Stimulated activated CD8-positive, alpha-beta memory T cell treated with anti-CD3 and anti-CD28 coated beads, Interleukin-2, amount 100 ng/mL, for 1 hour (primary cell): ENCODE measurements around the gene IRS1.
"Not testable (repeated sequence)": the region's sequence is repeated elsewhere in the genome, so short reads cannot be mapped to it uniquely, and the experiment has no call there.

ENCODE experiments used
- DNase-seq, 2 donors: peaks; one replicate each; pipeline ENCODE4 v3.0.0-alpha.2; 2020; ENCODE audit warnings: low read depth in 2 of 2

The IRS1 gene, protein sequence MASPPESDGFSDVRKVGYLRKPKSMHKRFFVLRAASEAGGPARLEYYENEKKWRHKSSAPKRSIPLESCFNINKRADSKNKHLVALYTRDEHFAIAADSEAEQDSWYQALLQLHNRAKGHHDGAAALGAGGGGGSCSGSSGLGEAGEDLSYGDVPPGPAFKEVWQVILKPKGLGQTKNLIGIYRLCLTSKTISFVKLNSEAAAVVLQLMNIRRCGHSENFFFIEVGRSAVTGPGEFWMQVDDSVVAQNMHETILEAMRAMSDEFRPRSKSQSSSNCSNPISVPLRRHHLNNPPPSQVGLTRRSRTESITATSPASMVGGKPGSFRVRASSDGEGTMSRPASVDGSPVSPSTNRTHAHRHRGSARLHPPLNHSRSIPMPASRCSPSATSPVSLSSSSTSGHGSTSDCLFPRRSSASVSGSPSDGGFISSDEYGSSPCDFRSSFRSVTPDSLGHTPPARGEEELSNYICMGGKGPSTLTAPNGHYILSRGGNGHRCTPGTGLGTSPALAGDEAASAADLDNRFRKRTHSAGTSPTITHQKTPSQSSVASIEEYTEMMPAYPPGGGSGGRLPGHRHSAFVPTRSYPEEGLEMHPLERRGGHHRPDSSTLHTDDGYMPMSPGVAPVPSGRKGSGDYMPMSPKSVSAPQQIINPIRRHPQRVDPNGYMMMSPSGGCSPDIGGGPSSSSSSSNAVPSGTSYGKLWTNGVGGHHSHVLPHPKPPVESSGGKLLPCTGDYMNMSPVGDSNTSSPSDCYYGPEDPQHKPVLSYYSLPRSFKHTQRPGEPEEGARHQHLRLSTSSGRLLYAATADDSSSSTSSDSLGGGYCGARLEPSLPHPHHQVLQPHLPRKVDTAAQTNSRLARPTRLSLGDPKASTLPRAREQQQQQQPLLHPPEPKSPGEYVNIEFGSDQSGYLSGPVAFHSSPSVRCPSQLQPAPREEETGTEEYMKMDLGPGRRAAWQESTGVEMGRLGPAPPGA (N-terminal part only)

DNA sequence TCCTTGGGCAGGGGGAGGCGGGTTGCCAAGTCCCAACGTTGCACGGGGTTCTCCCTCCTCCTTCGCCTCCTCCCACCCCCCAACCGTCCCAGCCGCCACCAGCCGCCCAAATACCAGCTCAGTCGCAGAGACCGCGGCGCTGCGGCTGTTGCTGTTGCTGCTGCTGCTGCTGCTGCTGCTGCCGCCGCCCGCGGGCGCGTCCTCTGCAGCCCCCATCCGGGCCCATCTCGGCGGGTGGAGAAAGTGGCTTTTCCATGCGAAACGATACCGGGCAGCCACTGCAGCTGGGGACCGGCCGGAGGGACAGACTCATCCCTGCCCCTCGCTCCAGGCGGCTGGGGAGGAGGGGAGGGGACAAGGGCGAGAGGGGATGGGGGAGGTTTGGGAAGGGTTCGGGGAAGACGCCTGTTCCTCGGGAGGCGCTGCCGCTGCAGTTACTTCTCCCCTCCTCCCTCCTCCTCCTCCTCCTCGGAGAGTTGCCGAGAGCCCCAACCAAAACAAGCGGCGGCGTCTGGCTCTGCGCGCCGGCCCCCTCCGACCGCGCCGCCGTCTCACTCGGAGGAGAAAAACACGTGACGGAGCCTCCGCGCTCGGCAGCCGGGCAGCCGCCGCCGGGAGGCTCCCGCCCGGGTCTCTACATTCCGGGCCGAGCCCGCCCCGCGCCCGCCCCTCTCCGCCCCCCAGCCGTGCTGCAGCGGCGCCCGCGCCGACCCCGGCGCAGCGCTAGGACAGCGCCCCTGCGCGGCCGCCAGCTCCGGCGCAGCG is at the start of gene IRS1:
Gene IRS1 (minus strand): TSS at position 610 of the 765 bp plus-strand sequence. CDS start 1,082 bp downstream, outside the sequence.
- no peak for DNase-seq

DNA sequence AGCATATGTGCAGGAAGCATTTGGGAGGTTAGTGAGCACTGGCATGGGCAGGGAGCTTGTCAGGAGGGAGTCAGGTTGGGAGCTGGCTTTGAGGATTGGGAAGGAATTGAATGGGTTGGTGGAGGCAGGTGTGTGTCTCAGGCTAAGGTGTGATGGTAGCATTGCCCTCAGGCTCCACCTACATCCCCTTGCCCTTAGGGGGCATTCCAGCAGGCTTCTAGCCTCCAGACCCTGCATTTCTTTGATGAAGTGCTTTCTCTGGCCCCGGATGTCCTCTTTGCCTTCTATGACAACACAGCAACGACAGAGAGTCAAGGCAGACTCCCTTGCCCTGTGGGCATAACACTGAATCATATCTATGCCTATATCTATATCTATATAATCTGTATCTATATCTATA is 49.7 kb upstream of the IRS1 start:
- no peak for DNase-seq

DNA sequence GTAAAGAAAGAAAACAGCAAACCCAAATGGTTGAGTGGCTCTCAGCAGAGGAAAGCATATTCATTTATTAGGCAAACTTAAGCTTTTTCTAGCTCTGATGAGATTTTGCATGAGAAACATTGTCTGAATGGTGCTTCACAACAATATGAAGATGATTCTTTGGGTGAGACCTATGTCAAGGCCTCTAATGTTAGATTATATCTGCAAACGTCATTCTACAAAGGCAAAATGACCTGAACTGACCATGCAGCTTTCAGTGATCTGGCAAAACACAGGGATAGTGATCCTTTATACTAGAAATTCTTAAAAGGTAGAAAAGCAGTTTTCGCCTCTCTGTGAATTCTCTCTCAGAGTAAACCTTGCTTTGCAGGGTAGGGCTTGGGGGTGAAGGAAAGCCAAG is 47.9 kb upstream of the IRS1 start:
- no peak for DNase-seq

DNA sequence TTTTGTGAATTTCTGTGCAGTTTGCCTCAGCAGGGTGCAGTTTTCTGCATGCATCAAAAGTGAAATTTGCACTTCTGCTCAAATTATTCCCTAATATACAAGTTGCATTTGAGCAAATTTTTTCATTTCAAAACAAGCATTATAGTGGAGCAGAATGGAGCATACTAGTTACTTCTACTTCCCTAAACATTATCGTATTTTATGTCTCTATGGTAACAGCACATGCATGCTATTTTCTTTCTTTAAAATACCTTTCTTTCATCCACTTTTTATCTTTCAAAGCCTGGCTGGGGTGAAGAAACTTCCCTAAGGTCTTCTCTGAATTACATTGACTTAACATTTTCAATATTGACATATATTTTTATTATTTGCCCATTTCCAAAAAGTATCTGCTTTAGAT is 47.5 kb upstream of the IRS1 start:
- DNase-seq: no peak

DNA sequence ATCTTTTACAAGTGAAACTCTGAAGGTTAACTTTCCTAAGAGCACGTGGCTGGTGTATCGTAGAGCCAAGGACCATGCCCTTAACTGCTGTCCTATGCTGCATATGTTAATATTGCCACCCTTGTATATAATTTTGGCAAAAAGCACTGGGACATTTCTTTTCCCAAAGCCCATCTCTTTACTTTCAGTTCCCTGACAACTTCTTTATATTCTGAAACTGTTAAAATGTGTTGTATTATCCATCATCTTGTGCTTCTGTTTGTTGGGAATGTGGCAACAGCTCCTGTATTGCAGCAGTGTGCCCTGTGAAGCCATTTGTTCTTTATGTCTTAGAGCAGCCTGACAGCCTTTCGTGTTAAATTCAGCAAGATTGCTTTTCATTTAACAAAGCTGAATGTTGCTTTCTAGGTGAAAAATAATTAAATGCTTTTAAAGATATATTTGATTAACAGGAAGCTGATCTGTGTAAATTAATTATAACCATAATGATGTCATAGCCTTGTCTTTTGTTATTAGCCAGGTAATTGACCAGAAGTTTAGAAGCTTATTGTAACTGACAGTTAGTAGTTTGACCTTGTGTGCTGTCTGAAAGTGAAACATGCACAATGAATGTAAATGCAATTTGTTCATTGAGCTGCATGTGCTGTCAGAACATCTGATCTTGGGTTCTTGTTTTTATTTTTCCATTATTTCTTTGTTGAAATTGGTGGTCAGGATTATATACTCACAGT is 45.9 kb upstream of the IRS1 start:
- DNase-seq: no peak

DNA sequence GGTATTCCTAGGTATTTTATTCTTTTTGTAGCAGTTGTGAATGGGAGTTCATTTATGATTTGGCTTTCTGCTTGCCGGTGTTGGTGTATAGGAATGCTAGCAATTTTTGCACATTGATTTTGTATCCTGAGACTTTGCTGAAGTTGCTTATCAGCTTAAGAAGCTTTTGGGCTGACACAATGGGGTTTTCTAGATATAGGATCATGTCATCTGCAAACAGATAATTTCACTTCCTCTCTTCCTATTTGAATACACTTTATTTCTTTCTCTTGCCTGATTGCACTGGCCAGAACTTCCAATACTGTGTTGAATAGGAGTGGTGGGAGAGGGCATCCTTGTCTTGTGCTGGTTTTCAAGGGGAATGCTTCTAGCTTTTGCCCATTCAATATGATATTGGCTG is 43.4 kb upstream of the IRS1 start:
- DNase-seq: not testable (repeated sequence)

DNA sequence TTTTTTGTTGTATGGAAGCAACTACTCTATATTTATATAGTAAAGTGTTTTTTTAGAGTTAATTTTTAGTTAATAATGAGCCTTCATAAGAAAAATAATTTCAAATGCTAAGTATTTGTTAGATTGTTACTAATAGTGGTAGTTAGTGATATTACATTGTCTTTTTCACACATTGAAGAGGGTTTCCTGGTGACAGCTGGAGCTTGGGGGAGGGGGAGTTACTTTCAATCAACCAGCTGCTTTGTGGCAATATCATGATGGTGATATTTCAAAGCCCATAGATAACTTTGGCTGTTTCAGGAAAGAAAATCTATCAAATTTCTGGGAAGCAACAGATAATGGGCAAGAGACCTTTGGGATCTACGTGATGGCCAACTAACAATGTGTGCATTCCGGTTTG is 40.3 kb upstream of the IRS1 start:
- no peak for DNase-seq

DNA sequence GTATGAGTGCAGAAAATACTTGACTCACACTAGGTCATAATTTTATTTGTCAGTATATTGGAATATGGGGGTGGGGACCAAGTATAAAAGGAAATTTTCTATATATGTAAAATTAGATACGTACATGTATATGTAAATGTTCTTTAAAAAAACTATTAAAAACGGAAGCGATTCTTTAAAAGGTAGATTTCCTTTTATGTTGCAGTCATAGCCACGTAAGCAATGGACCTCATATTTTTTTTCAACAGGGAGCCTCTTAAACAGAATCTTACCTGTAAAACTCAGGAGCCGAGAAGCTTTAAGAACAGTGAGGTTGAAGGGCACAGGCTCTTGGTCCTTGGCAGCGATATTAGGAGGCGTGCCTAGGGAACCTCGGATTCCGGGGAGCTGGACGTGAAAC is 39.5 kb upstream of the IRS1 start:
- DNase-seq: no peak

DNA sequence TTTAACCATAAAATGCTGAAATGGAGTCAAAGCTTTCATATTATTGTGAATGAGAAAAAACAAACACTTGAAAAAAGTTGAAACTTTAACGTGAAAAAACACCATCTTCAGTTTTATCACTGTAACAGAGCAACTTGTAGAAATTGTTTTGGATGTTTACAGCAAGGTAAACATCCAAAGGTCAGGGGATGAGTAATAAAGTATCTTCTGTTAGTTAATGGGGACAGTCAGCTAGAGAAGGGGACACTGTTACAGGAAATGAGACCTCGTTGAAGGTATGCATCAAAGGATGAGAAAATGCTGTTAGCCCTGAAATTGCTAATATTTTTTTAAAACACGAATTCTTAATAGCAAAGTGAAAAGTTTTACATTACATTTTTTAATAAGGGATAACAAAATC is 39.1 kb upstream of the IRS1 start:
- DNase-seq: no peak

DNA sequence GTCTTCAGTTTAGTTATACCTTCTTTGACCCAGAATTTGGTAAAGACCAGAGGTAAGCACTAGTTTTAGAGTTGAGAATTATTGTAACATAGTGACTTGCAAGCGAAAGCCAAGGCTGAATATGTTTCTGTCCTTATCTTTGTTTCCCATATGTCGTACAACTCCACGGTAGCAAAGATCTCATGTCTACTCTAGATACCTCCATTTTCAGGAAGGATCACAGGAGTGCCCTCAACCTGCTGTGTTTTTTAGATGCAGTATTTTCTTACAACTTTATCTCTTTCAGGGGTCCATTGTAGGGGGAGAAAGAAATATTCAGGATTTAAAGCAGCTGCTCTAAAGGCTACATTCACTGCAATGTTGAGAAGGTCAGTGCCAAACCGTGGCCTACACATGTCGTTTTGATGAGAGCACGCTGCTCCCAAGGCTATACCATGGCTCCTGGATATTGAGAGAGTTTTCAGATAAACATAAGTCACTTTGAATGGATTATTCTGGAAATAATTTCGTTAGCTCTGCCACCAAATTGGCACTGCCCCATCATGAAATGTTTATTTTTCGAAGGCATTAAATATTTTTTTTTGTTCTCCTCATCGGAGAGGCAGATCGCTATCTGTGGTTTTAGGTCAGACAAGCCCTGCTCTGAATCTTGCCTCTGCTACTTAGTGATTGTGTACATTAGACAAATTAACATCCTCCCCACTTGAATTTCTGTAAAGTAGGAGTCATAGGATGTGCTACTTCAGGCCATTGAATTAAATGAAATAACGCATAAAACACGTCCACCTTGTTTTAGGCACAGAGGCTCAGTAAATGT is 38.4 kb upstream of the IRS1 start:
- DNase-seq: no peak

DNA sequence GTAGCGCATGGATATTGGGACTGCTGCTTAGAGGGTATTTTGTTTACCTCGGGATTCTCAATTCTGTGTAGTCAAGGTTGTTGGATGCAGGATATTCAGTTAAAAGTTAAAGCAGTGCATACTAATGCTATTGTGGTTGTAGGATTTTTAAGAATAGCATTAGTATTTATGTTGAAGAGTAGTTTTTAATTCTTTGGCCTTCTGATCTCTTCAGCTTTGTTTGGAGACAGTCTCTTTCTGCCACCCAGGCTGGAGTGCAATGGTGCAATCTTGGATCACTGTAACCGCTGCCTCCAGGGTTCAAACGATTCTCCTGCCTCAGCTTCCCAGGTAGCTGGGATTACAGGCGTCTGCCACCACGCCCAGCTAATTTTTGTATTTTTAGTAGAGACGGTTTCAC is 37.7 kb upstream of the IRS1 start:
- DNase-seq: no peak

DNA sequence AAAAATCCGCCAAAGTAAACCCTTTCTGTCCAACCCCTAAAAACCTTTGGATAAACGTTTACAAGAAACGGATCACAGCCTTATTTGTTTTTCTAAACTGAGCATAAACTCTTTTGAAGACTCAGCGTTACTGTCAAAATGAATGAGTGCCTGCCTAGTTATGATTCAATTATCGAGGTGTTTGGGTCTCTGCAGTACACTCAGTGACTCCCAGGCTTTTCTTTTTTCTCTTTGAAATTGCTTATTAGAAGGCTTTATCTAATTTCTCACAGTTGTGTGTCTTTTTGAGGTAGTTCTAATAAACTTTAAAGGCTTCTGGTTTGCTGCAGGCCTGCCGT is 36.9 kb upstream of the IRS1 start:
- no peak for DNase-seq

DNA sequence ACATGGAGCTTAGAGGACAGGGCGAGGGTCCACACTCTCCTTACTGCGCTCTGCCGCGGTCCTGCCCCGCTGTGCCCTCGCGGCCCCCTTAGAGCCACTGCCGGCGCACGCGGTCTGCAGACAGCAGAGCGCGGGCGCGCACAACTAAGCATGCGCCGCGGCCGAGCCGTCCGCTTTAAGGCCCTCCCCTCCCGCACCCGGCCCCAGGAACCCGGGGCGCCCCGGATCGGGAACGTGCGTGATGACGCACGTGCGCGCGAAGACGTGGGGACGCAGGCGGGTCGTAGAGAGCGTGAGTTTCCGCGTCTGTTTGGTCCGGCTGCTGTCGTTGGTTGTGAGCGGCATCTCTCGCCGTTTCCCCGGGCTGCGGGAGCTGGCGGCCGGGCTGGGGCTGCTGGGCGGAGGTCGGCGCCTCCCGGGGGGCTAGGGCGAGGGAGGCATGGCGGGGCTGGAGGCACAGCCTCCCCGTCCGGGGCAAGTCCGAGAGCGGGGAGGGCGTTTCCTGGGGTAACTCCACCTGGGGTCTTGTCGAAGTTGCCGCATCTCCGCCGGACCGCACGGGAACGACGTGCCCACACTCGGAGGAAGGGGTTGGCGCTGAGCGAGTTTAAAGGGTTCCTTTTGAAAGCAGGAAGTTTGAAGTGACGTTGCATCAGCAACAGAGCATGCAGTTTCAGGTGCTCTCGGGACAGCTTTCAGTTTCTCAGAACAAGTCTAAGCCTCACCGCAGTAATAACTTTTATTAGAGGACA is 36.4 kb upstream of the IRS1 start, which contains the start of gene RHBDD1:
Gene RHBDD1 (plus strand): TSS at position 259 of the 752 bp plus-strand sequence. CDS start 28,640 bp downstream, outside the sequence.
- peak; percentile 85 to 89 for DNase-seq

DNA sequence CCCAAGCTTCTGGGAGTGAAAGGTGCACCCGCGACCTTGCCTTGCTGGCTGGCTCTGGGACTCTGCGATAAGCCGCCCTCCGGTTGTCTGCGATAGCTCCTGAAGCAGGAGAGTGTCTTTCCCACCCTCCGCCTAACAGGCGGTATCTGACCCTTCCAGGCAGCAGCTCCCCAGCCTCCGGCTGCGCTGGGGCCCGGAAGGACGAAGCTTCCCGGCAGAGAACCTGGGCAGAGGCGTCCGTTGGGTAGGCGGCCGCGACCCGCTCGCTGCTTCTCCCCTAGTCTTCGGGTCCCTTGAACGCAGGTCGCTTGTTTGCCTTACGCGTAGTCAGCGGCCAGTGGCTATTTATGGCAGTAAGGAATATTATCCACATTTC is 35.8 kb upstream of the IRS1 start:
- no peak for DNase-seq

DNA sequence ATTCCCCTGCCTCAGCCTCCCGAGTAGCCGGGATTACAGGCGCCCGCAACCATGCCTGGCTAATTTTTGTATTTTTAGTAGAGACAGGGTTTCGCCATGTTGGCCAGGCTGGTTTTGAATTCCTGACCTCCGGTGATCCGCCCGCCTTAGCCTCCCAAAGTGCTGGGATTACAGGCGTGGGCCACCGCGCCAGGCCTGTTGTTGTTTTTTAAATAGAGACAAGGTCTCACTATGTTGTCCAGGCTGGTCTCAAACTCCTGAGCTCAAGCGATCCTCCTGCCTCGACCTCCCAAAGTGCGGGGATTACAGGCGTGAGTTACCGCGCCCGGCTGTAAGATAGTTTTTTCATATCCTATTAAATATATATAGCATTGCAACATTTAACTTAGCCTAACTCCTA is 35.3 kb upstream of the IRS1 start:
- DNase-seq: not testable (repeated sequence)

DNA sequence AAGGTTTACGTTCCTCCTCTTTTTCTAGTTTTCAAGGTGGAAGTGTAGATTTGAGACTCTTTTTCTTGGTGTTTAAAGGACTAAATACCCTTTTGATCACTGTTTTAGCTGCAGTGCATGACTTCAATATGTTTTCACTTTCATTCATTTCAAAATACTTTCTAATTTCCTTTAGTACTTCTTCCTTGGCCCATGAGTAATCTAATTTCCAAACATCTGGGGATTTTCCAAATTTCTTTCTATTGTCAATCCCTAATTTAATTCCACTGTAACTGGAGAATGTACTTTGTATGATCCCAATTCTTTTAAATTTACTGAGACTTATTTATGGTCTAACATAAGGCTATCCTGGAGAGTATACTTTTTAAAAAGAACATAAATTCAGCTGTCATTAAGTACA is 32.4 kb upstream of the IRS1 start:
- no peak for DNase-seq

DNA sequence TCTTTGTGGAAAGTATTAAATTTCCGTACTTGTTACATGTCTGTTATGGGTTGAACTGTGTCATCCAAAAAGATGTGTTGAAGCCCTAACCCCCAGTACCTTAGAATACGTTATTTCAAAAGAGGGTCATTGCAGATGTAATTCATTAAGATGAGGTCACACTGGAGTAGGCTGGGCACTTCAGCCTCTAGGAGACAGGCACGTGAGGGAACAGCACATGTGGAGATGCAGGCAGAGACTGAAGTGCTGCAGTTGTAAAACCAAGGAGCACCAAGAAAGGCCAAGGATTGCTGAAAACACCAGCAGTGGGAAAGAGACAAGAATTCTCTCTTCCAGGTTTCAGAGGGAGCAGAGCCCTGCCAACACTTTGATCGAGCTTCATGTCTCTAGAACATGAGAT is 31.6 kb upstream of the IRS1 start:
- no peak for DNase-seq

DNA sequence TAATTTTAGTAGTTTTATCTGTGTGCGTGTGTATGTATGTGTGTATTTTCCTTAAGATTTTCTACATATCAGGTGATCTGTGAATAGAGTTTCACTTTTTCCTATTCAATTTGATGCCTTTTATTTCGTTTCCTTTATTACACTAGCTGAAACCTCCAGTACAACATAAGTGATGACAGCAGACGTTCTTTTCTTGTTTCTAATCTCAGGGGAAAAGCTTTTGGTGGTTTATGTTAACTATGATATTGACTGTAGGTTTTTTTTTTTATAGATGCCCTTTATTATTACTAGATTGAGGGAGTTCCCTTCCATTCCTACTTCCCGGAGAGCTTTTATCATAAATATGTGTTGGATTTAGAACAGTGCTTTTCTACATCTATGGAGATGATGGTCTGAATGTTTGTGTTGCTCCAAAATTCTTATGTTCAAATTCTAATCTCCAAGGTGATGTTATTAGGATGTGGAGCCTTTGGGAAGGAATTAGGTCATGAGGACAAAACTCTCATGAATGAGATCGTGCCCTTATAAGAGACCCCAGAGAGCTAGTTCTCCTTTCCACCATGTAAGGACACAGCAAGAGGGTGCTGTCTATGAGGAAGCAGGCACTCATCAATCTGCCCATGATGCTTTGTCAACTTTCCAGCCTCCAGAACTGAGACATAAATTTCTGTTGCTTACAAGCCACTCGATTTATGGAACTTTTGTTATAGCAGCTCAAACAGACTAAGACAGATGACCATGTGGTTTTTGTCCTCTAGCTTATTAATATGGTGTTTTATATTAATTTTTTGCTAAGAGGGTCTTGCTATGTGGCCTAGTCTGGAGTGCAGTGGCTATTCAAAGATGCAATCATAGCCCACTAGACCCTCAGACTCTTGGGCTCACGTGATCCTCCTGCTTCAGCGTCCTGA is 30.4 kb upstream of the IRS1 start:
- no peak for DNase-seq

DNA sequence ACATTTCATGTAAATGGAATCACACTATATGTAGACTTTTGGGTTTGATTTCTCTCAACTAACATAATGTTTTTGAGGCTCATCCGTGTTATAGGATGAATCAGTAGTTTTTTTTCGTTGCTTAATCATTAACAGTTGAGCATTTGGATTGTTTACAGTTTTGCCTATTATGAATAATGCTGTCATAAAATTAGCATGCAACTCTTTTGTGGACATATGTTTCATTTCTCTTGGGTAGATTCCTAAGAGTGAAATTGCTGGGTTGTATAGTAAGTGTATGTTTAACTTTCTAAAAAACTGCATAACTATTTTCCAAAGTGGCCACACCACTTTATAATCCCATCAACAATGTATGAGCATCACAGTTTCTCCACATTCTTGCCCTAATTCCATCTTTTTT is 28.6 kb upstream of the IRS1 start:
- no peak for DNase-seq
